Activated CD8-positive, alpha-beta memory T cell treated with anti-CD3 and anti-CD28 coated beads, Interleukin-2, amount 10 ng/mL, durations not matched to agents 7 days and 5 days (primary cell): ENCODE results near the gene UBE4A. TPM values are rescaled to one million over a fixed set of nuclear protein-coding genes. Genes with fewer than 3 reads are reported as not detected.
A peak's percentile ranks its signal among the peaks of the same experiment; 100 is the strongest.
"Not testable (repeated sequence)": the region's sequence is repeated elsewhere in the genome, so short reads cannot be mapped to it uniquely, and the experiment has no call there.

Source experiments
- ATAC-seq: fragments of 150-1000 bp; cut with Tn5 transposase; one replicate; pipeline ENCODE4 v1.10.0; 2021; ENCODE audit warnings: moderate library complexity
- CTCF ChIA-PET: fragments of 350-600 bp; sonication (Branson Sonifier 250); formaldehyde crosslinking; loops from one replicate; lab custom pipeline; 2021; ENCODE audit warnings: antibody characterized with exemption; lab: Charles Lee
- DNase-seq: peaks from one replicate; pipeline ENCODE4 v3.0.0-alpha.2; 2020
- H3K27ac Mint-ChIP-seq: one replicate; pipeline ENCODE4 v1.8.0; 2021; ENCODE audit warnings: mild to moderate bottlenecking, mixed read lengths
- H3K27me3 Mint-ChIP-seq: one replicate; pipeline ENCODE4 v1.8.0; 2021; ENCODE audit warnings: mixed read lengths
- H3K36me3 Mint-ChIP-seq: one replicate; pipeline ENCODE4 v1.8.0; 2021; ENCODE audit warnings: mild to moderate bottlenecking, mixed read lengths
- H3K4me1 Mint-ChIP-seq: one replicate; pipeline ENCODE4 v1.8.0; 2021; ENCODE audit warnings: mixed read lengths
- H3K4me3 Mint-ChIP-seq: one replicate; pipeline ENCODE4 v1.8.0; 2021; ENCODE audit warnings: mild to moderate bottlenecking, moderate library complexity, mixed read lengths
- H3K9me3 Mint-ChIP-seq: one replicate; pipeline ENCODE4 v1.8.0; 2022; ENCODE audit warnings: low read depth, mixed read lengths
- total RNA-seq, 2 experiments: library from RNA; stranded (reverse); gene quantifications; one replicate each; pipeline ENCODE4 v1.2.3, GENCODE V29; 2021

The UBE4A gene
- total RNA-seq, 2 experiments from 2014 or later, result 43.4 to 47.8 TPM

DNA sequence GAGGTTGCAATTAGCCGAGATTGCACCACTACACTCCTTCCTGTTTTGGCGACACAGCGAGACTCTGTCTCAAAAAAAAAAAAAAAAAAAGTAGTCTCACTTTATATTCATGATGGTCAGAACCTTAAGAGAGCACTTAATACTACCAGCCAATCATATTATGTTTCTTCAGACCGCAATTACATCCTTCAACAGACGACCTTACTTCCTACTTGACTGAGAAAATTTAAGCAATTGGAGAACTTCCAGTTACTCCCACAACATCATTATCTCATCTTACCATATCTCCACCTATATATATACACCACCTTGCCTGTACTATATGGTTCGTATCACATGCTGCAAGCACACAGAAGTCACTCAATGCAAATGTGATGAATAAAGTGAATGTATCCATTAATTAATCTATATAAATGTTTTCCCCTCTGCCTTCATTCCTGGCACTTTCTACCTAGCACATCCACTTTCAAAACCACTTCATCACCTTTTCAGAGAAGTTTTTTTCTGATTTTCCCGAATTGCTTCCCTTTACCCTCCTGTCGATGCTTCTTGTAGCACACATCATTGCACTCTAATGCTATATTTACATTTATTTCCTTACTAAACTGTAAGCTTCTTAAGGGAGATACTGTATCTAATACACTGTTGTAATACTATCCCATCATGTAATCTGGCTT lies 55.8 kb downstream of the UBE4A start:
- no peak for ATAC-seq
- H3K4me3 Mint-ChIP-seq, result no peak overlapping the region
- H3K27me3 Mint-ChIP-seq, result no peaks in the 10 kb centered on the region
- DNase-seq, result no peak
- peaks cover 12% of the 10 kb centered on the region for H3K36me3 Mint-ChIP-seq
- H3K4me1 Mint-ChIP-seq, result peaks cover 7% of the 10 kb centered on the region
- CTCF ChIA-PET, result interaction anchor here (0.6 to 1.0 kb wide), 5 partner anchors 9 to 500 kb away, joined by 3 to 8 read pairs (median 4); no protein-coding TSS in a partner anchor
- no peaks in the 10 kb centered on the region for H3K9me3 Mint-ChIP-seq
- no peak overlapping the region for H3K27ac Mint-ChIP-seq

DNA sequence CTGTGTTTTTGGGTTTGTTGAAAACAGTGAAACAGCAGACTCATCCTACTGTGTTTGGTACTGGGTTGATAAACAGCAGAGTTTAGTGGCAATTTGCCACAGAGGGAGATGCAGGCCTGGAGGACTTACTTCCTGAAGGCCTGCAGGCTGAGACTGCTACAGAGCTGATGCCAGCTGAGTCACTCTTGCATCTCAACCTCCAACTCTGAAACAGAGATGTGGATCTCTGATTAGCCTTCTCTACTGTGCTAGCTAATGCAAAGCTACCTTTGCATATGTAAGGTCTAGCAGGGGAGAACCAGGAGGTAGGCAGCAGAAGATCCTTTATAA lies 56.3 kb downstream of the UBE4A start:
- peak; percentile 75 for DNase-seq
- no peaks in the 10 kb centered on the region for H3K9me3 Mint-ChIP-seq
- peaks cover 8% of the 10 kb centered on the region for H3K36me3 Mint-ChIP-seq
- no peak overlapping the region for H3K27ac Mint-ChIP-seq
- H3K27me3 Mint-ChIP-seq, result no peaks in the 10 kb centered on the region
- no peak overlapping the region for H3K4me3 Mint-ChIP-seq
- CTCF ChIA-PET, result interaction anchor here (0.6 to 1.0 kb wide), 5 partner anchors 9 to 217 kb away, joined by 3 to 8 read pairs (median 4); no protein-coding TSS in a partner anchor
- peak; percentile 94 for ATAC-seq
- H3K4me1 Mint-ChIP-seq, result peaks cover 5% of the 10 kb centered on the region

DNA sequence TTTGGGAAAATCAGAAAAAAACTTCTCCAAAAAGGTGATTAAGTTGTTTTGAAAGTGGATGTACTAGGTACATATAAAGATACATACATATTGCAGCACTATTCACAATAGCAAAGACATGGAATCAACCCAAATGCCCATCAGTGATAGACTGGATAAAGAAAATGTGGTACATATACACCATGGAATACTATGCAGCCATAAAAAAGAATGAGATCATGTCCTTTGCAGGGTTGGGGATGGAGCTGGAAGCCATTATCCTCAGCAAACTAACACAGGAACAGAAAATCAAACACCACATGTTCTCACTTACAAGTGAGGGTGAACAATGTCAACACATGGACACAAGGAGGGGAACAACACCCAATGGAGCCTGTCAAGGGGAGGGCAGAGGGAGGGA lies 57.5 kb downstream of the UBE4A start:
- not testable (repeated sequence) for H3K4me1 Mint-ChIP-seq, H3K36me3 Mint-ChIP-seq, DNase-seq, ATAC-seq, H3K27me3 Mint-ChIP-seq, H3K27ac Mint-ChIP-seq, H3K9me3 Mint-ChIP-seq, H3K4me3 Mint-ChIP-seq
- CTCF ChIA-PET, result interaction anchor here (0.6 to 1.0 kb wide), 2 partner anchors 15 to 49 kb away, joined by 3 read pairs; no protein-coding TSS in a partner anchor

DNA sequence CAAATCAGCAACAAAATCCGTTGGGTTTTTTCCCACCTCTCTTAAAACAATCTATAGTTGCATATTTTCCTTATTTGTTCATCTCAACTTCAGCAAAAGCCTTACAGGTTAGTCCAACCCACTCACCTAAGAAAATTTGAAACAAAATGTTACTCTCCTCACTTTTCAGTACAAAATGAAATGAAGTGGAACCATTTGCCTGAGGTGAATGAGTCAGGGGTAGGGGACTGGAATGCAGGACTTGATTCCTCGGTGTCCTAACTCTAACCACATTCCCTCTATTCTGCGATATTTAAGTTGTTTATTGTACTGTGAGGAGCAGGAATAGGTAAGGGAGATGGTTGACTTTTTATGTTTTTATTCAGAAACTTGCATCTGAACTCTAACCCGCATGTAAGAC lies 58.4 kb downstream of the UBE4A start:
- DNase-seq (no peak), ATAC-seq (no peak)
- Mint-ChIP-seq H3K4me1 (no peaks in the 10 kb centered on the region), H3K36me3 (peaks cover 4% of the 10 kb centered on the region), H3K27me3 (no peaks in the 10 kb centered on the region), H3K9me3 (no peaks in the 10 kb centered on the region), H3K27ac (no peak overlapping the region), H3K4me3 (no peak overlapping the region)
- CTCF ChIA-PET, result no interaction called here

DNA sequence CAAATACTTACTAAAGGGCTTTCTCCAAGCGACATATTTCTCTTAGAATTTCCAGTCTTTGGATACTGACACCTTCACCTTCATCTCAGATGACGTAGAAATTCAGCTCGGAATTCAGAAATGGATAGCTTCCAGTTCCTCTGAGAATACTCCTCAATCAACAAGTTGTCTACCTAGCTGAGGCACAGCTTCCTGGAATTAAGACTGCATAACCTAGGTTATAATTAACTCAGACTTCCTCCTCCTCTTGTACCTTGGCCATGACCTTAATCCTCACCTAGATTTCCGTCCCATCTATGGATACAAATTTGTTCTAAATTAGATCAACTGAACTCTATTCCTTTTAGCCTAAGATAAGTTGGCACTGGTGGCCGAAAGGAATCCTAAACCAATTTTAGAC lies 59.4 kb downstream of the UBE4A start:
- Mint-ChIP-seq H3K36me3 (no peaks in the 10 kb centered on the region), H3K27ac (no peak overlapping the region), H3K4me1 (no peaks in the 10 kb centered on the region), H3K4me3 (no peak overlapping the region), H3K27me3 (no peaks in the 10 kb centered on the region), H3K9me3 (no peaks in the 10 kb centered on the region)
- CTCF ChIA-PET, result interaction anchor here (1.0 kb wide), 1 partner anchor 8 kb away, joined by 3 read pairs; no protein-coding TSS in a partner anchor
- DNase-seq (no peak), ATAC-seq (no peak)

DNA sequence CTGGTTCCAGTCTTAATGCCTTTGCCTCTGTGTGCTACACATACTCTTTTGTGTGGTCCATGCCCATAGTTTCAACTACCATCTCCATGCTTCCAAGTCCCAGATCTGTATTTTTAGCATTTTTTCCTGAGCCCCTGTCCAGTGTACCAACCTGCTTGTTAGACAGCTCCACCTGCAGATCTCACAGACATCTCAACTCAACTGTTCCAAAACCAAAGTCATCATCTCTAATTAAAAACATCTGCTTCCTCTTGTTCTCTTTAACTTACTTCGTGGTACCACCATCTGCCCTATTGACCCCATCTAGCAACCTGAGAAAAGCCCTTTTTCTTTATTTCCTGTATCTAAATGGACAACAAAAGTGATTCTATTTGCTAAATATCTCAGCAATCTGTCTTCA lies 68.3 kb downstream of the UBE4A start:
- Mint-ChIP-seq H3K27ac (no peak overlapping the region), H3K4me3 (no peak overlapping the region), H3K36me3 (no peaks in the 10 kb centered on the region), H3K27me3 (peaks cover 7% of the 10 kb centered on the region), H3K9me3 (no peaks in the 10 kb centered on the region), H3K4me1 (peaks cover 11% of the 10 kb centered on the region)
- DNase-seq (no peak), ATAC-seq (no peak)
- CTCF ChIA-PET, result no interaction called here

DNA sequence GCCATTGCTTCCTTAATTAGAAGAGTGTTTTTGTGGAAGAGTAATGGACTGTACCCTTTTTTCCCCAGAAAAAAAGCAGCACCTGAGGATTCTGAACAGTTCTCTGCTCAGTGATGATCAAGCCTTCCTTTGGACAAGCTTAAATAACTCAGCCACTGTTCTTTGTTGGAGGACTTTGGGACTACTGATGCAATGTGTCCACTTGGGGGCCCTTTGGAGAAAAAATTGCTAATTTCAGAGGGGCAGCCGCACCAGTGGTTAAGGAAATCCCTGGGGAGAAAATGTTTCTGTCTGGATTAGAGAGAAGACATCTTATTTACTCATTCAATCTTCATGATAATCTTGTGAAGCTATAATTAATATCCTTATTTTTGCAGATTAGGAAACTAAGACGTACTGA lies 71.6 kb downstream of the UBE4A start:
- no peak overlapping the region for H3K4me3 Mint-ChIP-seq
- CTCF ChIA-PET, result interaction anchor here (0.8 to 2.0 kb wide), 9 partner anchors 11 to 65 kb away, joined by 3 to 8 read pairs (median 5); partner anchors contain the start of gene ATP5MG
- H3K9me3 Mint-ChIP-seq, result no peaks in the 10 kb centered on the region
- H3K4me1 Mint-ChIP-seq, result peaks cover 20% of the 10 kb centered on the region
- DNase-seq (no peak), ATAC-seq (no peak)
- no peak overlapping the region for H3K27ac Mint-ChIP-seq
- no peaks in the 10 kb centered on the region for H3K36me3 Mint-ChIP-seq
- peaks cover 7% of the 10 kb centered on the region for H3K27me3 Mint-ChIP-seq

DNA sequence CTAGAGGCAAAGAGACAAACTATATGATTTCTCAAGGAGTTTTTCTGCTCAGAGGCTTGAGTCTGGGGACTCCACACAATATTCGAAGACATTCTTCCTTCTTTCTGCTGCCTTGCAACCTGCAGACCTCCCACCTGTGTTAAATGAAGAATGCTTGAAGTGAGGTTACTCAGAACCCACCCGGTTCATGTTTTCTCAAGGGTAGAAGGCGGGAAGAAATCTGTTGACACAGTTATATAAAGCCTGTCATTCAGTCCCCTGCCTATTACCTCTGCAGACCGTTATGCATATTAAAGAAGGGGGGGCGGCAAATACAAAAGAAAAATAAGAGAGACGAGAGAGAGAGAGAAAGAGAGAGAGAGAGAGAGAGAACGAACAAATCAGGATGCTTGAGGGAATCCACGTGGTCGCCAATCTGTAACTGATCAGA lies 74.7 kb downstream of the UBE4A start:
- H3K4me3 Mint-ChIP-seq, result peak overlapping the region; percentile 88
- peaks cover 7% of the 10 kb centered on the region for H3K27me3 Mint-ChIP-seq
- ATAC-seq (no peak), DNase-seq (no peak)
- H3K4me1 Mint-ChIP-seq, result peaks cover 18% of the 10 kb centered on the region
- peaks cover 3% of the 10 kb centered on the region for H3K36me3 Mint-ChIP-seq
- no peaks in the 10 kb centered on the region for H3K9me3 Mint-ChIP-seq
- H3K27ac Mint-ChIP-seq, result peak overlapping the region; percentile 92
- CTCF ChIA-PET, result interaction anchor here (0.7 to 2.0 kb wide), 5 partner anchors 14 to 139 kb away, joined by 3 to 17 read pairs (median 6); no protein-coding TSS in a partner anchor

DNA sequence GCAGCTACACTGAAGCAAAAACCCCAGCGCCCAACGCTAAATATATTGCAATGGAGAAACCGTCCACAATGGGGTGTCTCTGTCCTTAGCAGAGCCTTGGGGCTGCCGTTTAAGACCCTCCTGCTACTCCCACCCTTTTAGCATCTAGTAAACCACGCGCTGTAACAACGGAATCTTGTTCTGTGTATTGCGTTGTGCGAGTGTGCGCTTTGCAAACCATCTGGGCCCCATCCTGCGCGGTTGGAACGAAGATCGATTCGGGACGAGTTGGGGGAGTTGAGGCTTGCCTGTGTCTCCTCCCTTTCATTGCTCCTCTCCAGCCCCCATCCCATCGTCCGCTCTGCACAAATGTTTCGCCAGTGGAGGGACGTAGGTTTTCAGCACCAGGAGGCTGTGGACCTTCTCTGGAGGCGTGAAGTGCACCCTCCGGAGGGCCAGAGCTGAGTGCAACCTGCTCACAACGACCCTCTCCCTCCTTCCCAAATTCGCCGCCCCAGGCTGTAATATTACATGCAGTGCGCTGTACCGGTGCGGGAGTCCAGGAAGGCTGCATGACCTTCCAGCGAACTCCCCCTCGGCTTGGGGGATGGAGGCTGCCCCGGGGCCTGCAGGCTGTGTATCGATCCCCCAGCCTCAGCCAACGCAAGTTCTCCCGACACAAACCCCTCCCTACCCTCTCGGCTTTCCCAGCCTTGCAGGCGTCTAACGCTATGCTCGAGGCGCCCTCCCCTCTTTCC lies 75.3 kb downstream of the UBE4A start:
- H3K27me3 Mint-ChIP-seq, result peaks cover 4% of the 10 kb centered on the region
- no peaks in the 10 kb centered on the region for H3K9me3 Mint-ChIP-seq
- CTCF ChIA-PET, result interaction anchor here (0.7 to 2.0 kb wide), 15 partner anchors 9 to 357 kb away, joined by 3 to 17 read pairs (median 4); partner anchors contain the start of genes CD3D and DDX6
- peak; percentile 38 for ATAC-seq
- peaks cover 5% of the 10 kb centered on the region for H3K36me3 Mint-ChIP-seq
- H3K27ac Mint-ChIP-seq, result peak overlapping the region; percentile 92
- peak; percentile 80 for DNase-seq
- H3K4me1 Mint-ChIP-seq, result peaks cover 24% of the 10 kb centered on the region
- H3K4me3 Mint-ChIP-seq, result peak overlapping the region; percentile 88

DNA sequence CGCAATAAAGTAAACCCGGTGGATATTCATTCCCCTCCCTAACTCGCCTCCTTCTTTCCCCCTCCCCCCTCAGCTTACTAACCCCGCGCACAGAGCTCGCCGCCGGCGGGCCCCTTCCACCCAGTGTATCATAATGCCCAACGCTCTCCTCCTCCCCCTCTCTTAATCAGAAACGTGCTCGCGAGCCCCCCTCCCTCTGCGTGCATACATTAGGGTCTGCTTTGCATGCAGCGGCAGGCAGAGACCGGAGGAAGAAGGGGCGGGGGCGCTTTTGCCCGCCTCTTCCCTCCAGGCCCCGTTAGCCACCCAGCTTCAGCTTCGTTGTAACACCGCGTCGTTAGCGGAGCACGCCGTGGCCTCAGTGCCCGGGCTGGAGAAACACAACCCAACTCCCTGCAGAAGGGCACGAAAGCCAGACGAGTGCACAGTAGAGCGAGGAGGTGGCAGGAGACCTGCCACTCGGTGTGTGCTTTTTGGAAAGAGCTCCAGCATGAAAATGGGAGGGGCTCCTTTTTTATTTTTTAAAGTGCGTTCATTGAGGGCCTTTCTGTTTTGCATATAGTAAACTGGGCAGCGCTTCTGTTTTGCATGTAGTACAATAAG lies 76.0 kb downstream of the UBE4A start:
- H3K4me3 Mint-ChIP-seq, result peak overlapping the region; percentile 88
- H3K36me3 Mint-ChIP-seq, result peaks cover 6% of the 10 kb centered on the region
- CTCF ChIA-PET, result interaction anchor here (0.6 to 2.0 kb wide), 17 partner anchors 9 to 356 kb away, joined by 3 to 17 read pairs (median 4); partner anchors contain the start of genes CD3D and DDX6
- peak; percentile 24 for ATAC-seq
- peak overlapping the region; percentile 92 for H3K27ac Mint-ChIP-seq
- peaks cover 31% of the 10 kb centered on the region for H3K4me1 Mint-ChIP-seq
- peaks cover 4% of the 10 kb centered on the region for H3K27me3 Mint-ChIP-seq
- H3K9me3 Mint-ChIP-seq, result no peaks in the 10 kb centered on the region
- peak; percentile 76 for DNase-seq

DNA sequence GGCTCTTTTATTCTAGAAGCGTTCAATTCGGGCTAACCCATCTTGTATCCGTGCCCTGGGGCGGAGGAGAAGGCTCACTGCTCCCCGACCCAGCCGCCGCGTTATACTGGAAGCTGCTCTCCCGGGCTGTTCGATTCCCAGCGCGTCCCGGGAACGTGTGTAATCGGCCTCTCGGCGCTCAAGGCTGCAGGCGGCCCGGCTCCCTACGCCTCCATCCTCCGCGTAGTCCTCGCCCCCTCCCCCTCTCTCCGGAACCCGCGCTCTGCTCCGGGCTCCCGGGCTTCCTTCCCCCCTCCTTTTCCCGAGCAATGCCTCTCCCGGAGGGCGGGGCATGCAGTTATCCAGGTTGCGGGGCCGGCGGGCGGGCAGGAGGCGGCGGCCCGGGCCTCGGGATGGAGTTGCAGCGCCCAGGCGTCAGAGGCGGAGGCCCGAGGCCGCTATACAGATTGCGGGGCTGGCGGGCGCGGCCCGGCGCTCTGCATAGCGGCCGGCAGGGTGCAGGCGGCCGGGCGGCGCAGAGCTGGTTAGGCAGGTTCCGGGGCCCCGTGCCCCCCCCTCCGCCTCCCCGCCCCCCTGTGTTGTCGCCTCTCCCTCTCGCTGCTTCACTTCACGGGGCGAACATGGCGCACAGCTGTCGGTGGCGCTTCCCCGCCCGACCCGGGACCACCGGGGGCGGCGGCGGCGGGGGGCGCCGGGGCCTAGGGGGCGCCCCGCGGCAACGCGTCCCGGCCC lies 76.7 kb downstream of the UBE4A start, which contains the start of gene KMT2A:
KMT2A (plus strand) TSS at position 600 of the 732 bp plus-strand sequence; CDS start at position 621, 21 bp downstream.
- peaks cover 38% of the 10 kb centered on the region for H3K4me1 Mint-ChIP-seq
- CTCF ChIA-PET, result interaction anchor here (0.6 to 2.0 kb wide), 15 partner anchors 10 to 355 kb away, joined by 3 to 17 read pairs (median 4); partner anchors contain the start of genes CD3D and DDX6
- DNase-seq, result peak; percentile 93
- peaks cover 4% of the 10 kb centered on the region for H3K27me3 Mint-ChIP-seq
- peak within 1 kb of the TSS; percentile 94 for H3K27ac Mint-ChIP-seq
- peak; percentile 54 for ATAC-seq
- H3K9me3 Mint-ChIP-seq, result no peaks in the 10 kb centered on the region
- H3K4me3 Mint-ChIP-seq, result peak within 1 kb of the TSS; percentile 88
- peaks cover 9% of the 10 kb centered on the region for H3K36me3 Mint-ChIP-seq

DNA sequence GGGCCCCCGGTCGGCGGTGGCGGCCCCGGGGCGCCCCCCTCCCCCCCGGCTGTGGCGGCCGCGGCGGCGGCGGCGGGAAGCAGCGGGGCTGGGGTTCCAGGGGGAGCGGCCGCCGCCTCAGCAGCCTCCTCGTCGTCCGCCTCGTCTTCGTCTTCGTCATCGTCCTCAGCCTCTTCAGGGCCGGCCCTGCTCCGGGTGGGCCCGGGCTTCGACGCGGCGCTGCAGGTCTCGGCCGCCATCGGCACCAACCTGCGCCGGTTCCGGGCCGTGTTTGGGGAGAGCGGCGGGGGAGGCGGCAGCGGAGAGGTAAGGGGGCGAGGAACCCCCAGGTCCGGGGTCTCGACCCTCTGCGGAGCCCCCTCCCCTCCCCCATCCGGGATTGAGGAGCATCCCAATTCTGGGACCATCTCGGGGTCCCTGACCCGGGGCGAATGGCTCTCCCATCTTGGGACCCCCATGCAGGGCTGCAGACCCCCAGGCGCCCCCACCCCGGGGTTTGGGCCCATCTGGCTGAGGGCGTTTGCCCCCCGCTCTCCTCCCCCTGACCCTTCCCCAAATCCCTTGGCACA lies 77.3 kb downstream of the UBE4A start:
- Mint-ChIP-seq H3K4me3 (peak overlapping the region; percentile 88), H3K4me1 (peaks cover 44% of the 10 kb centered on the region), H3K36me3 (peaks cover 11% of the 10 kb centered on the region), H3K27ac (peak overlapping the region; percentile 94), H3K9me3 (no peaks in the 10 kb centered on the region), H3K27me3 (no peaks in the 10 kb centered on the region)
- DNase-seq, result peak; percentile 71
- CTCF ChIA-PET, result interaction anchor here (0.7 to 2.0 kb wide), 5 partner anchors 34 to 133 kb away, joined by 3 to 10 read pairs (median 6); no protein-coding TSS in a partner anchor
- ATAC-seq, result peak; percentile 25
